ENCODE measurements around the gene ZNF697.

ZNF697 gene

DNA sequence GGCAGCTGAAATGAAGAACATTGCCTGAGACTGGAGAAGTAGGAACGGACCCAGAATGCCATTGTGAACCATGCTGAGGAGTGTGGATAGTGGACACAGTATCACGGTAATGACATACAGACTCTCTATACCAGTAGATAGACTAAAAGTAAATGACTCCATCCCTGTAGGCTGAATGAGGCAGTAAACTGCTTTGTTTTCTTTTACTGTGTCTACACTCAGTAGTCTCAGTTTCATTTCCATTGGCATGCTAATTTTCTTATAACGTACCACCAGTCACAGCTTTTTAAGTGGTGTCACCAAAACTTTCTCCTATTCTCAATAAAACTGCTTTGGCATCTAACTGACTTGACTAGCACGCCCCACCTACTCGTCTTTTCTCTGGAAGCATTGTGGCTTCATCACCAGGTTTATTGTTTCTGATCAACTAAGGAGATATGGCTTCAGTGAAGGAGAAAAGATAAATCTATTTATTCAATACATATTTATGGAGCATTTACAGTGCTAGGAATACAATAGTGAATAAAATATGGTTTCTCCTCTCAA is 8.4 kb upstream of the ZNF697 start:
- Histone ChIP-seq H3K9ac (ENCODE audit: low read length) (no peak overlapping the region), H3K4me3 (ENCODE audit: low read length) (no peak overlapping the region), H3K4me1 (ENCODE audit: control insufficient read depth, insufficient read depth, low read length) (no peaks in the 10 kb centered on the region), H3K27me3 (ENCODE audit: control insufficient read depth, insufficient read depth, low read length) (no peaks in the 10 kb centered on the region), H3K36me3 (ENCODE audit: control insufficient read depth, insufficient read depth, low read length) (no peaks in the 10 kb centered on the region), H3K27ac (ENCODE audit: low read depth, low read length) (no peak overlapping the region)

- Histone ChIP-seq H3K9ac (ENCODE audit: low read length) (no peak overlapping the region), H3K36me3 (ENCODE audit: control insufficient read depth, insufficient read depth, low read length) (no peaks in the 10 kb centered on the region), H3K27me3 (ENCODE audit: control insufficient read depth, insufficient read depth, low read length) (no peaks in the 10 kb centered on the region), H3K4me3 (ENCODE audit: low read length) (no peak overlapping the region), H3K27ac (ENCODE audit: low read depth, low read length) (no peak overlapping the region), H3K4me1 (ENCODE audit: control insufficient read depth, insufficient read depth, low read length) (no peaks in the 10 kb centered on the region)
These were observed 7.1 kb upstream of the ZNF697 start for GRCh38 chr1:119655154-119655553.

DNA sequence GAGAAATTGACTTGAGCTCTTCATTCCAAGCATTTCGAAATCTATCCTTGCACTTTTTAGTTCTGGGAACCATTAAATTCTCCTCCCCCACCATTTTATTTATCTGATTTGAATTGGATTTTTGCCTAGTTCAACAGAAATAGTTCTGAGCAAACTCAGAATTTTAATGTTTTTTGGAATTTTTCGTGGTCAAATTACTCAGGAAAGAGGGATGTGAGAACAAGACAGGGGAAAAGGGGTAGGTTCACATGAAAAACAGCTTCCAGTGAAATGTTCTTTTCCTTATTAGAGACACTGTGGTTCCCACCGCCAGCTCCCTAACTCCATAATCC is 5.7 kb upstream of the ZNF697 start:
- Histone ChIP-seq H3K4me1 (ENCODE audit: control insufficient read depth, insufficient read depth, low read length) (no peaks in the 10 kb centered on the region), H3K9ac (ENCODE audit: low read length) (no peak overlapping the region), H3K27ac (ENCODE audit: low read depth, low read length) (no peak overlapping the region), H3K27me3 (ENCODE audit: control insufficient read depth, insufficient read depth, low read length) (no peaks in the 10 kb centered on the region), H3K36me3 (ENCODE audit: control insufficient read depth, insufficient read depth, low read length) (no peaks in the 10 kb centered on the region), H3K4me3 (ENCODE audit: low read length) (no peak overlapping the region)

- H3K9ac ChIP-seq (ENCODE audit: low read length) = no peak overlapping the region
- no peaks in the 10 kb centered on the region for H3K36me3 ChIP-seq (ENCODE audit: control insufficient read depth, insufficient read depth, low read length)
- no peaks in the 10 kb centered on the region for H3K4me1 ChIP-seq (ENCODE audit: control insufficient read depth, insufficient read depth, low read length)
- no peak overlapping the region for H3K4me3 ChIP-seq (ENCODE audit: low read length)
- no peak overlapping the region for H3K27ac ChIP-seq (ENCODE audit: low read depth, low read length)
- H3K27me3 ChIP-seq (ENCODE audit: control insufficient read depth, insufficient read depth, low read length) = no peaks in the 10 kb centered on the region
These were observed 5.2 kb upstream of the ZNF697 start for GRCh38 chr1:119653135-119653838.

DNA sequence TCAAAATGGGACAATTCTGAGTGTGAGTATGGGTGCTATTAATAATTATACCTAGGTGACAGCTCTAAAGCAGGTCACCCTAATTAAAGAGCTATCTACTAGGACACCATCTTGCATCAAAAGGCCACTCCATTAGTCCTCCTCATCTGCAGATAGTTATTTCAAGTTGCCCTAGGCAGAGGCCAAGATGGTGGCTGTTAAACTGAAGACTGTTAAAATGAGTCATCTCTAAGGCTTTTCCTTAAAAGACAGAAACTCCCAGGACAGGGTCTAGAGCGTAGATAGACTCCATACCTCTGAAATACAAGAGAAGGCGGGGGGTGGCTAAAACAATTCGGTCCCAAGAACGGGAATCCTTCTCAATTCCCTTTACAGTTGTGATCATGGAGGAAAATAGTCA is 4.5 kb upstream of the ZNF697 start:
- no peaks in the 10 kb centered on the region for H3K4me1 ChIP-seq (ENCODE audit: control insufficient read depth, insufficient read depth, low read length)
- no peak overlapping the region for H3K4me3 ChIP-seq (ENCODE audit: low read length)
- no peaks in the 10 kb centered on the region for H3K36me3 ChIP-seq (ENCODE audit: control insufficient read depth, insufficient read depth, low read length)
- H3K9ac ChIP-seq (ENCODE audit: low read length) = no peak overlapping the region
- no peak overlapping the region for H3K27ac ChIP-seq (ENCODE audit: low read depth, low read length)
- H3K27me3 ChIP-seq (ENCODE audit: control insufficient read depth, insufficient read depth, low read length) = no peaks in the 10 kb centered on the region

DNA sequence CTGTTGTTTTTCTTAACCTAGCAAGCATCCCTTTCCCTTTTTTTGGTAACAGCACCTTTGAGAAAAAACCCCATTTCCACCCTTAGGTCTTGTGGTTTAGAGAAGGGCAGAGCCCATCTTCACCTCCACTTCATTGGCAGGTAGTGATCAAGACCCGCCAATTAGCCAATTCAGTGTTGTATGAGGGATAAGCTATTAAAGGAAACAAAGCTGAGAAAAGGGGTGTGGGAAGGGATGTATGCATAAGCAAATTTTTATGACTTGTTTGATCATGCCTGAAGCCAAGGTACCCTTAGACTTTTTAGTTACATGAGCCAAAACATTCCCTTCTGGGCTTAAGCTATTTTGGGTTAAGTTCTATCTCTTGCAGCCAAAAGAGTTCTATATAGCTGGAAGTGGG is 3.6 kb upstream of the ZNF697 start:
- H3K4me3 ChIP-seq (ENCODE audit: low read length) = no peak overlapping the region
- no peak overlapping the region for H3K9ac ChIP-seq (ENCODE audit: low read length)
- no peaks in the 10 kb centered on the region for H3K36me3 ChIP-seq (ENCODE audit: control insufficient read depth, insufficient read depth, low read length)
- H3K27ac ChIP-seq (ENCODE audit: low read depth, low read length) = no peak overlapping the region
- H3K4me1 ChIP-seq (ENCODE audit: control insufficient read depth, insufficient read depth, low read length) = no peaks in the 10 kb centered on the region
- no peaks in the 10 kb centered on the region for H3K27me3 ChIP-seq (ENCODE audit: control insufficient read depth, insufficient read depth, low read length)

DNA sequence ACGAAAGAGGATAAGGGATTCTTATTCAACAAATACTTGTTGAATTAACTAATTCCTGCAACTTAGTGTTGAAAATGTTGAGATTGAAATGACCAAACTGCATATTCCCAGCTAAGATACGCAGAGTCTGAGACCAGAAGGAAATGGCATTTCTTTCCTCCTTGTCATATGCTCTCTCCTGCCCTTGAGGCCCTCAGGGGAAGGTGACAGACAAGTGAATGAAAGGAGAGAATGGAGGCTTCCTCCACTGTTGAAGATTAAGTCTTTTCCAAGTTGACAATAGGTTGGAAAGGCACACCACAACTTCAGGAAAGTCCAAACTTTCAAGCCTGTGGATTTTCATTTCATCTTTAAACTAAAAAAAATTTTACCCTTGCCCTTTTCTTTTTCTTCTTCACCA is 3.1 kb upstream of the ZNF697 start:
- H3K4me1 ChIP-seq (ENCODE audit: control insufficient read depth, insufficient read depth, low read length) = no peaks in the 10 kb centered on the region
- H3K27ac ChIP-seq (ENCODE audit: low read depth, low read length) = no peak overlapping the region
- H3K27me3 ChIP-seq (ENCODE audit: control insufficient read depth, insufficient read depth, low read length) = no peaks in the 10 kb centered on the region
- no peaks in the 10 kb centered on the region for H3K36me3 ChIP-seq (ENCODE audit: control insufficient read depth, insufficient read depth, low read length)
- H3K9ac ChIP-seq (ENCODE audit: low read length) = no peak overlapping the region
- no peak overlapping the region for H3K4me3 ChIP-seq (ENCODE audit: low read length)

- Histone ChIP-seq H3K9ac (ENCODE audit: low read length) (no peak overlapping the region), H3K27ac (ENCODE audit: low read depth, low read length) (peak overlapping the region; percentile 72), H3K36me3 (ENCODE audit: control insufficient read depth, insufficient read depth, low read length) (no peaks in the 10 kb centered on the region), H3K27me3 (ENCODE audit: control insufficient read depth, insufficient read depth, low read length) (no peaks in the 10 kb centered on the region), H3K4me3 (ENCODE audit: low read length) (peak overlapping the region; percentile 55), H3K4me1 (ENCODE audit: control insufficient read depth, insufficient read depth, low read length) (no peaks in the 10 kb centered on the region)
These were observed 546 bp upstream of the ZNF697 start for GRCh38 chr1:119648620-119649004.

DNA sequence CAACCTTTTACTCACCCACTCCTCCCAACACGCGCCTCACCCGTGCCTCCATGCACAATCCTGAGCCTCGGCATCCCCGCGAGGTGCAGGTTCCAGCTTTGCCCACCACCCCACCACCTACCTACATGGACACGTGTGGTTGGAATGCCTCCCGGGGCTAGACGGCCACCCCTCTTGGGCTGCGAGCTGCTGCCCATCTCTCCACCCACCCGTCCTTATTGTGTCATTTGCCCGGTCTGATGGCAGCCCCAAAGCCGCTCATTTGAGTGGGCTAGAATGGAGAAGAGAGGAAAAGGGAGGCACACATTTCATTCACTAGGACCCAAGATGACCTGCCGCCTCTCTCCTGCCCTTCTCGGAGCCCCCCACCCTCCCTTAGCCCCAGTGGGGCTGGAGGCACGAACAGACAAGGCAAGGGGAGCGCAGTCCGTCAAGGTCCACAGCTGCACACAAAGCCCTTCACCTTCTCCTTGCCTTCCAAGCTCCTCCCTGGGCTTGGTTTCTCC is 785 bp downstream of the ZNF697 start:
- no peaks in the 10 kb centered on the region for H3K27me3 ChIP-seq (ENCODE audit: control insufficient read depth, insufficient read depth, low read length)
- H3K27ac ChIP-seq (ENCODE audit: low read depth, low read length) = peak overlapping the region; percentile 72
- H3K4me1 ChIP-seq (ENCODE audit: control insufficient read depth, insufficient read depth, low read length) = no peaks in the 10 kb centered on the region
- H3K9ac ChIP-seq (ENCODE audit: low read length) = peak overlapping the region; percentile 74
- peak overlapping the region; percentile 83 for H3K4me3 ChIP-seq (ENCODE audit: low read length)
- H3K36me3 ChIP-seq (ENCODE audit: control insufficient read depth, insufficient read depth, low read length) = no peaks in the 10 kb centered on the region

DNA sequence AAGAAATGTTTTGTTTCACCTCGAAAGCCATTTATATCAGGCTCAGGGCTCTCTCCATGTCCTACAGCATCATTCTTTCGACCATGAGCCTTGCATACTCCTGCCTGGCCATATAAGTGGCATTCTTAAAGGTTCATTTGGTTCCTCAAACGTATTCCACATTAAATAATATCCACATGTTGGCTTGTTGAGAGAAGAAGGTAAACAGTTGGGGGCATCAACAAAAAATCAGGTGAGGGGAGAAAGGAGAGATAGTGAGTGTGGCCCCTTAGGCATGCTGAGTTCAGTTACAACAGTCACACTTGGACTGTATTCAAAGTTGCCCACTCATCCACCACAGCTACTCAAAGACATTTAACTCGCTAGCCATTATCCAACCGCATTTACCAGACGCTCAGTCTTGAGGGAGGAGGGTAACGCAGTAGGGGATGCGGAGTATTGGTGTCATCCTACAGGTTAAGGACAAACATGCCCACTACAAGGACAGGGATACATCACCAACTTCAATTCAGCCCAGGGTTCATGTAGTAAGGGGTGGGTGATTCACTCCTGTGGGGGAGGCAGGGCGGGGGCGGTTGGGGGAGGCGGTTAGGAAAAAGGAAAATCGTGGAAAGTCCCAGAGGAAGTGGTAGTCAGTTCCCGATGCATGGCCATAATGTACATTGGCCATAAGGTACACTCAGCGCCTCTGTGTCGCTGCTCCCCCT is 1.4 kb downstream of the ZNF697 start:
- Histone ChIP-seq H3K27ac (ENCODE audit: low read depth, low read length) (no peak overlapping the region), H3K4me3 (ENCODE audit: low read length) (peak overlapping the region; percentile 83), H3K27me3 (ENCODE audit: control insufficient read depth, insufficient read depth, low read length) (no peaks in the 10 kb centered on the region), H3K4me1 (ENCODE audit: control insufficient read depth, insufficient read depth, low read length) (no peaks in the 10 kb centered on the region), H3K36me3 (ENCODE audit: control insufficient read depth, insufficient read depth, low read length) (no peaks in the 10 kb centered on the region), H3K9ac (ENCODE audit: low read length) (no peak overlapping the region)

DNA sequence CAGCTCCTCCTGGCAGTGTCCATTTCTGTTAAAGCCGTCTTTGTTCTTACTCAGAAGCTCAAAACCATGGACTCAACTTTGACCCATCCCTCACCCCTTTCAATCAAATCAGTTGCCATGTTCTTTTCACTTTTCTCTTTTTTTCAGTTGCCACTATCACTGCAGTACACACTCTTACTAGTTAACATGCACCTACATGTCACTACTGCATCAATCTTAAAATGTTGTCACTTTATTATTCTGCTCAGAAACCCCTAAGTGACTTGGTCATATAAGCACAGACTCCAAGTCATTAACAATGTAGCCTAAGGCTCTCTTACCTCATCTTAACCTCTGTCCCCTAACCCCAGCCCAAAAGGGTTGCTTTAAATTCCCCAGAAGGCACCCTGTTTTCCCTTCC is 9.0 kb downstream of the ZNF697 start:
- H3K27me3 ChIP-seq (ENCODE audit: control insufficient read depth, insufficient read depth, low read length) = no peaks in the 10 kb centered on the region
- H3K9ac ChIP-seq (ENCODE audit: low read length) = no peak overlapping the region
- H3K27ac ChIP-seq (ENCODE audit: low read depth, low read length) = no peak overlapping the region
- no peak overlapping the region for H3K4me3 ChIP-seq (ENCODE audit: low read length)
- no peaks in the 10 kb centered on the region for H3K36me3 ChIP-seq (ENCODE audit: control insufficient read depth, insufficient read depth, low read length)
- no peaks in the 10 kb centered on the region for H3K4me1 ChIP-seq (ENCODE audit: control insufficient read depth, insufficient read depth, low read length)

DNA sequence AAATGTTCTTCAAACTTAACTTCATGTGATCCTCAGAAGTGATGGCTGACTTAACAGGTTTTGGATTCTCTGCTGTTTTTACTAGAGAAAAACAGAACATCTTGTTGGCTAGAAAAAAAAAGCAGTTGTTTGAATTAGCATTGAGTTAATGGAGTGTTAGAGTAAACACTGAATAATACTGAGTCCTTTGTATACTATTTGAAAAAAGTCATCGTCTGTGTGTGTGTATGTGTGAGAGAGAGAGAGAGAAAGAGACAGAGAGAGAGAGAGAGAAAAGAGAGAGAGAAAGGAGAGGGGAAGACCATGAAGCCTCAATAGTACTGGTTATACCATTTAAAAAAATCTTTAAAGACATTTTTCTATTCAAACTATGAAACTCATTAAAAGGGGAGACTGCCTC is 10.4 kb downstream of the ZNF697 start:
- H3K9ac ChIP-seq (ENCODE audit: low read length) = no peak overlapping the region
- H3K4me3 ChIP-seq (ENCODE audit: low read length) = no peak overlapping the region
- H3K36me3 ChIP-seq (ENCODE audit: control insufficient read depth, insufficient read depth, low read length) = no peaks in the 10 kb centered on the region
- H3K27ac ChIP-seq (ENCODE audit: low read depth, low read length) = no peak overlapping the region
- H3K27me3 ChIP-seq (ENCODE audit: control insufficient read depth, insufficient read depth, low read length) = no peaks in the 10 kb centered on the region
- no peaks in the 10 kb centered on the region for H3K4me1 ChIP-seq (ENCODE audit: control insufficient read depth, insufficient read depth, low read length)

Data from rectal smooth muscle tissue (tissue), 1 donor.